A673 (cell line): ENCODE measurements around the gene YTHDC2.

ENCODE experiments used
- CTCF ChIP-seq: fragments of 300-800, 200-600 bp; sonication (generic); conservative IDR thresholded peaks from 2 replicates; pipeline ENCODE4 v1.5.1; 2017; ENCODE audit warnings: low read depth, mild to moderate bottlenecking, antibody characterized with exemption, low read length, moderate library complexity, mixed read lengths
- EZH2 ChIP-seq: fragments of 200-600 bp; sonication (generic); IDR thresholded peaks from 2 replicates; pipeline ENCODE4 v1.6.1; 2017; ENCODE audit warnings: borderline replicate concordance, low read depth, mild to moderate bottlenecking, mixed read lengths, antibody characterized with exemption, low read length; ENCODE audit not compliant: poor library complexity, severe bottlenecking

- TF ChIP-seq CTCF (no peak), EZH2 (no peak)
Observed at GRCh38 chr5:113487416-113487780, 26.1 kb upstream of the YTHDC2 start.
